Measurements from ENCODE around the gene TMEM131.

DNA sequence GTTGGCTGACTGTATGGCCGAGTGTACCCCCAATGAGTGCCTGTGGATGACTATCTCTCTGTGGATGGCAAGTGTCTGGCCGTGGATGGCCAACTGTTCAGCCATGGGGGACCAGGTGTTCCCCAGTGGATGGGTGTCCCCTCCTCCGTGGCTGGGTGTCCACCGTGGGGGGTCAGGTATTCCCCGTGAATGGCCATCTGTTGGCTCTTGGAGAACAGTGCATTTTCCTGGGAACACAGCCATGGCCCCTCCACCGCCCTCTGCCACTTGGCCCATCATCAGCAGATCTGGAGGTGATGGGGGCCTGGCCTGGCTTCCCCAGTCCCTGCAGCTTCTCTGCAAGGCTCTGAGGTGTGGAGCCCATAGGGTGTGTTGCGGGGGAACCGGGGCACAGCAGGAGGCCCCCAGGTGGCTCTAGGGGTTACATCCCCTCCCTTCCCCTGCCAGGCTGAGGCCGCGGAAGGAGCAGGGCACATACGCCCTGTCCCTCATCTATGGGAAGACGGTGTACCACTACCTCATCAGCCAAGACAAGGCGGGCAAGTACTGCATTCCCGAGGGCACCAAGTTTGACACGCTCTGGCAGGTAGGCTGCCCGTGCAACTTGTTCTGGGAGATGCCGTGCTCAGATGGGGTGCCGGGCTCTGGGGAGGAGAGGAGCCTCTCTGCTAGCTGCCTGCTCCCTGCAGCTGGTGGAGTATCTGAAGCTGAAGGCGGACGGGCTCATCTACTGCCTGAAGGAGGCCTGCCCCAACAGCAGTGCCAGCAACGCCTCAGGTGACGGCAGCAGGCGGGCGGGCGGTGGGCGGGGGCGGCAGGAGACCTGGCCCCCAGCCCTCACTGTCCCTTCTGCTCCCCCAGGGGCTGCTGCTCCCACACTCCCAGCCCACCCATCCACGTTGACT lies 263.1 kb downstream of the TMEM131 start:
- TF ChIP-seq, protein P1, sequence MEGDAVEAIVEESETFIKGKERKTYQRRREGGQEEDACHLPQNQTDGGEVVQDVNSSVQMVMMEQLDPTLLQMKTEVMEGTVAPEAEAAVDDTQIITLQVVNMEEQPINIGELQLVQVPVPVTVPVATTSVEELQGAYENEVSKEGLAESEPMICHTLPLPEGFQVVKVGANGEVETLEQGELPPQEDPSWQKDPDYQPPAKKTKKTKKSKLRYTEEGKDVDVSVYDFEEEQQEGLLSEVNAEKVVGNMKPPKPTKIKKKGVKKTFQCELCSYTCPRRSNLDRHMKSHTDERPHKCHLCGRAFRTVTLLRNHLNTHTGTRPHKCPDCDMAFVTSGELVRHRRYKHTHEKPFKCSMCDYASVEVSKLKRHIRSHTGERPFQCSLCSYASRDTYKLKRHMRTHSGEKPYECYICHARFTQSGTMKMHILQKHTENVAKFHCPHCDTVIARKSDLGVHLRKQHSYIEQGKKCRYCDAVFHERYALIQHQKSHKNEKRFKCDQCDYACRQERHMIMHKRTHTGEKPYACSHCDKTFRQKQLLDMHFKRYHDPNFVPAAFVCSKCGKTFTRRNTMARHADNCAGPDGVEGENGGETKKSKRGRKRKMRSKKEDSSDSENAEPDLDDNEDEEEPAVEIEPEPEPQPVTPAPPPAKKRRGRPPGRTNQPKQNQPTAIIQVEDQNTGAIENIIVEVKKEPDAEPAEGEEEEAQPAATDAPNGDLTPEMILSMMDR (IDR thresholded peaks at IDR 0.05; ENCODE audit: borderline replicate concordance, extremely low read depth, low read length, poor library complexity, severe bottlenecking): no peak
- no peak for TF ChIP-seq EZH2 (IDR thresholded peaks at IDR 0.05; ENCODE audit: borderline replicate concordance, low read depth, low read length, severe bottlenecking)

All from DND-41 (cell line).